Liver (tissue), 9 donors: Measurements from ENCODE around the gene PHF19. TPM values are rescaled to one million over a fixed set of nuclear protein-coding genes. Genes with fewer than 3 reads are reported as not detected.

ENCODE experiments used
- DNase-seq: peaks from one replicate; pipeline ENCODE4 v3.0.0-alpha.2; 2017; ENCODE audit warnings: low spot score
- H3K27ac ChIP-seq, 2 donors: one replicate each; pipeline ENCODE4 v1.7.0; 2013; ENCODE audit warnings: inconsistent platforms in 2 of 2, low read length in 2 of 2, control low read depth in 1 of 2, low read depth in 1 of 2, mild to moderate bottlenecking in 1 of 2
- H3K27me3 ChIP-seq, 4 donors: one replicate each; pipeline versions ENCODE4 v1.6.1 to v1.7.0; 2013; ENCODE audit warnings: low read length in 3 of 4, inconsistent platforms in 1 of 4, mild to moderate bottlenecking in 1 of 4, moderate library complexity in 1 of 4; ENCODE audit not compliant: control insufficient read depth in 4 of 4, insufficient read depth in 4 of 4
- H3K36me3 ChIP-seq, 4 donors: one replicate each; pipeline versions ENCODE4 v1.6.1 to v1.7.0; 2013; ENCODE audit warnings: low read length in 3 of 4, mild to moderate bottlenecking in 3 of 4, low read depth in 1 of 4, moderate library complexity in 1 of 4; ENCODE audit not compliant: control insufficient read depth in 4 of 4, insufficient read depth in 3 of 4
- H3K4me1 ChIP-seq, 4 donors: one replicate each; pipeline versions ENCODE4 v1.6.1 to v1.7.0; 2013; ENCODE audit warnings: low read length in 3 of 4, mild to moderate bottlenecking in 3 of 4, moderate library complexity in 1 of 4; ENCODE audit not compliant: control insufficient read depth in 4 of 4, insufficient read depth in 4 of 4
- H3K4me3 ChIP-seq, 3 donors: one replicate each; pipeline versions ENCODE4 v1.6.1 to v1.7.0; 2013; ENCODE audit warnings: low read length in 3 of 3, control low read depth in 1 of 3, low read depth in 1 of 3, mild to moderate bottlenecking in 1 of 3
- H3K9ac ChIP-seq, 2 donors: one replicate each; pipeline ENCODE4 v1.7.0; 2013; ENCODE audit warnings: low read length in 2 of 2, mild to moderate bottlenecking in 2 of 2, moderate library complexity in 2 of 2, control low read depth in 1 of 2, low read depth in 1 of 2
- H3K9me3 ChIP-seq, 4 donors: one replicate each; pipeline versions ENCODE4 v1.6.1 to v1.7.0; 2013; ENCODE audit warnings: low read length in 3 of 4; ENCODE audit not compliant: control insufficient read depth in 4 of 4
- EGR1 ChIP-seq, 2 donors: IDR thresholded peaks; 2 replicates each; pipeline ENCODE4 v1.6.1; 2016 to 2018; ENCODE audit warnings: antibody characterized with exemption in 2 of 2, low read depth in 2 of 2
- FOXA1 ChIP-seq: IDR thresholded peaks from 2 replicates; pipeline ENCODE4 v1.6.1; 2016; ENCODE audit warnings: antibody characterized with exemption
- FOXA2 ChIP-seq: IDR thresholded peaks from 2 replicates; pipeline ENCODE4 v1.6.1; 2016; ENCODE audit warnings: antibody characterized with exemption
- GABPA ChIP-seq, 2 donors: IDR thresholded peaks in 1 of 2; conservative IDR thresholded peaks in 1 of 2; 2 replicates each; pipeline ENCODE4 v1.6.1; 2016; ENCODE audit warnings: antibody characterized with exemption in 2 of 2, mild to moderate bottlenecking in 1 of 2, moderate library complexity in 1 of 2
- HNF4A ChIP-seq, 2 donors: conservative IDR thresholded peaks; 2 replicates each; pipeline ENCODE4 v1.6.1; 2016; ENCODE audit warnings: antibody characterized with exemption in 2 of 2, mild to moderate bottlenecking in 2 of 2
- HNF4G ChIP-seq: IDR thresholded peaks from 2 replicates; pipeline ENCODE4 v1.6.1; 2016; ENCODE audit warnings: antibody characterized with exemption
- JUND ChIP-seq, 2 donors: IDR thresholded peaks; 2 replicates each; pipeline ENCODE4 v1.6.1; 2016; ENCODE audit warnings: antibody characterized with exemption in 2 of 2
- NR2F2 ChIP-seq: IDR thresholded peaks from 2 replicates; pipeline ENCODE4 v1.6.1; 2016; ENCODE audit warnings: antibody characterized with exemption
- RAD21 ChIP-seq, 2 donors: IDR thresholded peaks; 2 replicates each; pipeline ENCODE4 v1.6.1; 2016; ENCODE audit warnings: antibody characterized with exemption in 2 of 2, mild to moderate bottlenecking in 2 of 2
- RXRA ChIP-seq, 2 donors: IDR thresholded peaks; 2 replicates each; pipeline ENCODE4 v1.6.1; 2017 to 2018; ENCODE audit warnings: antibody characterized with exemption in 2 of 2, mild to moderate bottlenecking in 1 of 2
- SP1 ChIP-seq: IDR thresholded peaks from 2 replicates; pipeline ENCODE4 v1.6.1; 2018; ENCODE audit warnings: antibody characterized with exemption, mild to moderate bottlenecking
- TAF1 ChIP-seq: conservative IDR thresholded peaks from 2 replicates; pipeline ENCODE4 v1.6.1; 2016; ENCODE audit warnings: antibody characterized with exemption, mild to moderate bottlenecking
- YY1 ChIP-seq: IDR thresholded peaks from 2 replicates; pipeline ENCODE4 v1.6.1; 2016; ENCODE audit warnings: antibody characterized with exemption, mild to moderate bottlenecking
- WGBS: extraction: QIAGEN DNeasy Blood & Tissue Kit; methylation state at CpG from one replicate; pipeline ENCODE4 v1.1.7; 2013; 5-methylcytosine and 5-hydroxymethylcytosine counted together
- polyA plus RNA-seq, 2 donors: library from polyadenylated mRNA; stranded (reverse) in 1 of 2; unstranded in 1 of 2; fragments of 200-250 nt in 1 of 2; fragments of >200 nt in 1 of 2; fragmentation: Nextera tagmentation in 1 of 2; extraction: Ambion mirVana in 1 of 2; gene quantifications; one replicate each; pipeline versions ENCODE4 v1.2.1 to v1.2.3, GENCODE V29; 2013 to 2015
- total RNA-seq, 2 donors: library from RNA; depleted of rRNA; stranded (reverse); fragments of >200 nt; gene quantifications; one replicate each; pipeline ENCODE4 v1.2.3, GENCODE V29; 2014
- TF ChIP-seq, protein P1 (sequence below): IDR thresholded peaks from 2 replicates; pipeline ENCODE4 v1.6.1; 2016; ENCODE audit warnings: antibody characterized with exemption
- TF ChIP-seq, protein P2 (sequence below): IDR thresholded peaks from 2 replicates; pipeline ENCODE4 v1.6.1; 2016; ENCODE audit warnings: antibody characterized with exemption, mild to moderate bottlenecking
- TF ChIP-seq, protein P3 (sequence below): IDR thresholded peaks from 2 replicates; pipeline ENCODE4 v1.6.1; 2016; ENCODE audit warnings: antibody characterized with exemption
- TF ChIP-seq, protein P4 (sequence below): IDR thresholded peaks from 2 replicates; pipeline ENCODE4 v1.6.1; 2016; ENCODE audit warnings: antibody characterized with exemption
- TF ChIP-seq, protein P5 (sequence below): fragments of 150-350 bp; IDR thresholded peaks from 2 replicates; pipeline ENCODE4 v1.5.1; 2017; ENCODE audit warnings: improper control_type of control experiment, low read depth, low read length; ENCODE audit not compliant: missing input control
- donor health status: healthy.
- donor health status: healthy.
- donor health status: healthy.
- donor health status: healthy.
- donor health status: healthy.

Gene PHF19
- total and polyA plus RNA-seq, 4 donors, result 1.9 to 16.0 (median 3.5) TPM

DNA sequence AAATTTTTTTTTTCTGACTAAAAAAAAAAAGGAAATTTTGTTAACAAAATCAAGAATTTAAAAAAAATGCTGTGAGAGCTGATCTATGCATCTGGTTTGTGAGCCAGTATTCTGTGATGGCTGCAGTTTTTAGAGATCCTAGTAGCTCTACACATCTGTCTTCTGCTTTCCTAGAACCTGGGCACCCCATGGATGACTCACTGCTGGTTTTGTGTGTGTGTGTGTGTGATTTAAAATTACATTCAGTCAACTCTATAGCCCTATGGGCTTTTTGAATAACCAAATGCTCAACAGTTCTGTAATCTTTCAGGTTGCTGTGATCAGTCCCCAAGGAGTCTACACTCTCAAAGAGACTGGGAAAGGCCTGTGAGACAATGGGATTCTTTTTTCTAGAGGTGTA, 31.7 kb downstream of the PHF19 start (continued):
- TF ChIP-seq RXRA (IDR thresholded peaks at IDR 0.05) (no peak), GABPA (IDR thresholded peaks at IDR 0.05 in 1 of 2, conservative IDR thresholded peaks at IDR 0.05 in 1 of 2) (no peak), HNF4G (no peak)

DNA sequence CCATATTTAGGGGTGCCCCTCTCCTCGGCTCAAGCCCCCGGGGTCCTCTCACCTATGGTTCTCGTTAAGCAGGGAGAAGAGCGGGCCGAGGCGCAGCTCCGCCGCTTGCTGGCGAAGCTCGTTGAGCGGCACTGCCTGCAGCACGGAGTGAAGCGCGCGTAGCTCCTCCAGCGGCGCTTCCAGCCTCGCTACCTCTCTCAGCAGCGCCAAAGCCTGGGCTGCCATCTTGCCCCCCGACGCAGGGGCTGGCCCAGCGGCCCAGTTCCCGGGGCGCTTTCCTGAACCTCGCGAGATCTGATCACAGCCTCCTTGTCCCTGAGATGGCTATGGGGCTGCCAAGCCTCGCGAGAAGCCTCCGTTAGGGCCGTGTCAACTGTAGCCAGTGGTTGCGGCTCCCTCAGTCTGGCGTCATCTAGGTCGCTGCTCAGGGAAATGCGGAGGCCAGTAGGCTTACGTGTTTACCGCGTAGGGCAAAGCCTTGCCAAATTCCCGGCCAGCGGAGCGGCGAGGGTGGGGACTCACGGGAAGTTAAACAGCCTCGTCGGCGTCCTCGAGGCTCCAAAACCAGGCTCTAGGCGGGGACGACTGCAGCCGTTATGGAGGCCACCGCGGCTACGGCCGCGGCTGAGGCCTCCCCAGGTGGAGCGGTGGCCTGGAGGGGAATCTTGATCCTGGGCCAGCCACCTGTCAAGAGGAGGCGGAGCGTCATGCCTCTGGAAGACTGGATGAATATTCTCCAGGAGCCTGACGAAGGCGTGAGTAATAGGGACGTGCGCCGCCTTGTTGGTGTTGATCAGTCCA, 34.1 kb downstream of the PHF19 start, which contains the start of gene PSMD5:
Gene PSMD5, minus strand, starts transcription at position 238 of the 801 bp plus-strand sequence. Its CDS starts 13 bp downstream, at position 225.
- Histone ChIP-seq H3K9ac (peak within 1 kb of the TSS; percentile 66 to 82), H3K27ac (peak within 1 kb of the TSS; percentile 95 to 96), H3K27me3 (no peaks in the 10 kb centered on the region), H3K4me3 (peak within 1 kb of the TSS; percentile 65 to 89 (median 67)), H3K4me1 (peaks cover 2 to 22% (median 15%) of the 10 kb centered on the region in 4 donors), H3K9me3 (no peaks in the 10 kb centered on the region), H3K36me3 (peaks cover 0 to 12% (median 4%) of the 10 kb centered on the region in 4 donors)
- TF ChIP-seq, protein P1, sequence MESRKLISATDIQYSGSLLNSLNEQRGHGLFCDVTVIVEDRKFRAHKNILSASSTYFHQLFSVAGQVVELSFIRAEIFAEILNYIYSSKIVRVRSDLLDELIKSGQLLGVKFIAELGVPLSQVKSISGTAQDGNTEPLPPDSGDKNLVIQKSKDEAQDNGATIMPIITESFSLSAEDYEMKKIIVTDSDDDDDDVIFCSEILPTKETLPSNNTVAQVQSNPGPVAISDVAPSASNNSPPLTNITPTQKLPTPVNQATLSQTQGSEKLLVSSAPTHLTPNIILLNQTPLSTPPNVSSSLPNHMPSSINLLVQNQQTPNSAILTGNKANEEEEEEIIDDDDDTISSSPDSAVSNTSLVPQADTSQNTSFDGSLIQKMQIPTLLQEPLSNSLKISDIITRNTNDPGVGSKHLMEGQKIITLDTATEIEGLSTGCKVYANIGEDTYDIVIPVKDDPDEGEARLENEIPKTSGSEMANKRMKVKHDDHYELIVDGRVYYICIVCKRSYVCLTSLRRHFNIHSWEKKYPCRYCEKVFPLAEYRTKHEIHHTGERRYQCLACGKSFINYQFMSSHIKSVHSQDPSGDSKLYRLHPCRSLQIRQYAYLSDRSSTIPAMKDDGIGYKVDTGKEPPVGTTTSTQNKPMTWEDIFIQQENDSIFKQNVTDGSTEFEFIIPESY, result peak; percentile 100
- TF ChIP-seq HNF4G (no peak), FOXA2 (peak; percentile 43), FOXA1 (peak; percentile 0), JUND (IDR thresholded peaks at IDR 0.05) (peak; percentile 61 to 81), YY1 (peak; percentile 98), HNF4A (conservative IDR thresholded peaks at IDR 0.05) (peak in 1 of 2 donors; percentile 27), RAD21 (IDR thresholded peaks at IDR 0.05) (peak in 1 of 2 donors; percentile 52), TAF1 (peak; percentile 72), NR2F2 (no peak), SP1 (peak; percentile 59), GABPA (IDR thresholded peaks at IDR 0.05 in 1 of 2, conservative IDR thresholded peaks at IDR 0.05 in 1 of 2) (peak in 1 of 2 donors; percentile 63), RXRA (IDR thresholded peaks at IDR 0.05) (peak in 1 of 2 donors; percentile 31), EGR1 (IDR thresholded peaks at IDR 0.05; ENCODE audit: low read depth in 2 of 2) (no peak)
- TF ChIP-seq, protein P2, sequence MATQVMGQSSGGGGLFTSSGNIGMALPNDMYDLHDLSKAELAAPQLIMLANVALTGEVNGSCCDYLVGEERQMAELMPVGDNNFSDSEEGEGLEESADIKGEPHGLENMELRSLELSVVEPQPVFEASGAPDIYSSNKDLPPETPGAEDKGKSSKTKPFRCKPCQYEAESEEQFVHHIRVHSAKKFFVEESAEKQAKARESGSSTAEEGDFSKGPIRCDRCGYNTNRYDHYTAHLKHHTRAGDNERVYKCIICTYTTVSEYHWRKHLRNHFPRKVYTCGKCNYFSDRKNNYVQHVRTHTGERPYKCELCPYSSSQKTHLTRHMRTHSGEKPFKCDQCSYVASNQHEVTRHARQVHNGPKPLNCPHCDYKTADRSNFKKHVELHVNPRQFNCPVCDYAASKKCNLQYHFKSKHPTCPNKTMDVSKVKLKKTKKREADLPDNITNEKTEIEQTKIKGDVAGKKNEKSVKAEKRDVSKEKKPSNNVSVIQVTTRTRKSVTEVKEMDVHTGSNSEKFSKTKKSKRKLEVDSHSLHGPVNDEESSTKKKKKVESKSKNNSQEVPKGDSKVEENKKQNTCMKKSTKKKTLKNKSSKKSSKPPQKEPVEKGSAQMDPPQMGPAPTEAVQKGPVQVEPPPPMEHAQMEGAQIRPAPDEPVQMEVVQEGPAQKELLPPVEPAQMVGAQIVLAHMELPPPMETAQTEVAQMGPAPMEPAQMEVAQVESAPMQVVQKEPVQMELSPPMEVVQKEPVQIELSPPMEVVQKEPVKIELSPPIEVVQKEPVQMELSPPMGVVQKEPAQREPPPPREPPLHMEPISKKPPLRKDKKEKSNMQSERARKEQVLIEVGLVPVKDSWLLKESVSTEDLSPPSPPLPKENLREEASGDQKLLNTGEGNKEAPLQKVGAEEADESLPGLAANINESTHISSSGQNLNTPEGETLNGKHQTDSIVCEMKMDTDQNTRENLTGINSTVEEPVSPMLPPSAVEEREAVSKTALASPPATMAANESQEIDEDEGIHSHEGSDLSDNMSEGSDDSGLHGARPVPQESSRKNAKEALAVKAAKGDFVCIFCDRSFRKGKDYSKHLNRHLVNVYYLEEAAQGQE, result peak; percentile 81
- TF ChIP-seq, protein P3, sequence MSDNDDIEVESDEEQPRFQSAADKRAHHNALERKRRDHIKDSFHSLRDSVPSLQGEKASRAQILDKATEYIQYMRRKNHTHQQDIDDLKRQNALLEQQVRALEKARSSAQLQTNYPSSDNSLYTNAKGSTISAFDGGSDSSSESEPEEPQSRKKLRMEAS, result peak; percentile 50
- TF ChIP-seq, protein P4, sequence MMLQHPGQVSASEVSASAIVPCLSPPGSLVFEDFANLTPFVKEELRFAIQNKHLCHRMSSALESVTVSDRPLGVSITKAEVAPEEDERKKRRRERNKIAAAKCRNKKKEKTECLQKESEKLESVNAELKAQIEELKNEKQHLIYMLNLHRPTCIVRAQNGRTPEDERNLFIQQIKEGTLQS, result peak; percentile 27
- TF ChIP-seq, protein P5, sequence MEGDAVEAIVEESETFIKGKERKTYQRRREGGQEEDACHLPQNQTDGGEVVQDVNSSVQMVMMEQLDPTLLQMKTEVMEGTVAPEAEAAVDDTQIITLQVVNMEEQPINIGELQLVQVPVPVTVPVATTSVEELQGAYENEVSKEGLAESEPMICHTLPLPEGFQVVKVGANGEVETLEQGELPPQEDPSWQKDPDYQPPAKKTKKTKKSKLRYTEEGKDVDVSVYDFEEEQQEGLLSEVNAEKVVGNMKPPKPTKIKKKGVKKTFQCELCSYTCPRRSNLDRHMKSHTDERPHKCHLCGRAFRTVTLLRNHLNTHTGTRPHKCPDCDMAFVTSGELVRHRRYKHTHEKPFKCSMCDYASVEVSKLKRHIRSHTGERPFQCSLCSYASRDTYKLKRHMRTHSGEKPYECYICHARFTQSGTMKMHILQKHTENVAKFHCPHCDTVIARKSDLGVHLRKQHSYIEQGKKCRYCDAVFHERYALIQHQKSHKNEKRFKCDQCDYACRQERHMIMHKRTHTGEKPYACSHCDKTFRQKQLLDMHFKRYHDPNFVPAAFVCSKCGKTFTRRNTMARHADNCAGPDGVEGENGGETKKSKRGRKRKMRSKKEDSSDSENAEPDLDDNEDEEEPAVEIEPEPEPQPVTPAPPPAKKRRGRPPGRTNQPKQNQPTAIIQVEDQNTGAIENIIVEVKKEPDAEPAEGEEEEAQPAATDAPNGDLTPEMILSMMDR, result no peak
- peak; percentile 93 for DNase-seq
- WGBS, result 5% methylated on average over 62 of the region's 62 CpGs
